ENCODE measurements around the gene NUP107.
"Not testable (repeated sequence)": the region's sequence is repeated elsewhere in the genome, so short reads cannot be mapped to it uniquely, and the experiment has no call there.

Gene NUP107

GRCh38 chr12:68686595-68687521, at the start of gene NUP107:
TSS of gene NUP107 (plus strand) at chr12:68686978. CDS start at chr12:68687066, 88 bp downstream.
- peak; percentile 96 for DNase-seq

GRCh38 chr12:68637439-68637838, 49.3 kb upstream of the NUP107 start:
- DNase-seq, result not testable (repeated sequence)

- DNase-seq, result no peak
Measured at GRCh38 chr12:68638171-68638570, 48.6 kb upstream of the NUP107 start.

GRCh38 chr12:68638721-68639395, 47.9 kb upstream of the NUP107 start:
- DNase-seq, result no peak

- no peak for DNase-seq
Measured at GRCh38 chr12:68639396-68639767, 47.4 kb upstream of the NUP107 start.

GRCh38 chr12:68641138-68641537, 45.6 kb upstream of the NUP107 start:
- DNase-seq, result no peak

- no peak for DNase-seq
Measured at GRCh38 chr12:68646484-68646883, 40.3 kb upstream of the NUP107 start.

GRCh38 chr12:68647507-68647906, 39.3 kb upstream of the NUP107 start:
- DNase-seq, result no peak

GRCh38 chr12:68648179-68648578, 38.6 kb upstream of the NUP107 start:
- no peak for DNase-seq

- peak; percentile 7 for DNase-seq
Measured at GRCh38 chr12:68665016-68665569, 21.7 kb upstream of the NUP107 start.

- DNase-seq, result no peak
Measured at GRCh38 chr12:68667291-68667690, 19.5 kb upstream of the NUP107 start.

- DNase-seq, result no peak
Measured at GRCh38 chr12:68667896-68668295, 18.9 kb upstream of the NUP107 start.

GRCh38 chr12:68671179-68671578, 15.6 kb upstream of the NUP107 start:
- no peak for DNase-seq

GRCh38 chr12:68673788-68674187, 13.0 kb upstream of the NUP107 start:
- no peak for DNase-seq

GRCh38 chr12:68674376-68674775, 12.4 kb upstream of the NUP107 start:
- no peak for DNase-seq

GRCh38 chr12:68675101-68675842, 11.5 kb upstream of the NUP107 start:
- no peak for DNase-seq

GRCh38 chr12:68676854-68677253, 9.9 kb upstream of the NUP107 start:
- not testable (repeated sequence) for DNase-seq

- DNase-seq, result no peak
Measured at GRCh38 chr12:68686262-68686594, 550 bp upstream of the NUP107 start.

GRCh38 chr12:68695454-68695853, 8.7 kb downstream of the NUP107 start:
- DNase-seq, result no peak

- no peak for DNase-seq
Measured at GRCh38 chr12:68699486-68699885, 12.7 kb downstream of the NUP107 start.

- DNase-seq, result no peak
Measured at GRCh38 chr12:68727776-68728175, 41.0 kb downstream of the NUP107 start.

GRCh38 chr12:68733661-68734071, 46.9 kb downstream of the NUP107 start:
- no peak for DNase-seq

GRCh38 chr12:68739891-68740290, 53.1 kb downstream of the NUP107 start:
- DNase-seq, result no peak
